ENCODE measurements around the gene RGS3. TPM values are rescaled to one million over a fixed set of nuclear protein-coding genes. Genes with fewer than 3 reads are reported as not detected.
A peak's percentile ranks its signal among the peaks of the same experiment; 100 is the strongest.

RGS3 gene
- polyA plus RNA-seq, 1 of the 3 experiments (the other 2 are of a cell fraction): 50.6 TPM

DNA sequence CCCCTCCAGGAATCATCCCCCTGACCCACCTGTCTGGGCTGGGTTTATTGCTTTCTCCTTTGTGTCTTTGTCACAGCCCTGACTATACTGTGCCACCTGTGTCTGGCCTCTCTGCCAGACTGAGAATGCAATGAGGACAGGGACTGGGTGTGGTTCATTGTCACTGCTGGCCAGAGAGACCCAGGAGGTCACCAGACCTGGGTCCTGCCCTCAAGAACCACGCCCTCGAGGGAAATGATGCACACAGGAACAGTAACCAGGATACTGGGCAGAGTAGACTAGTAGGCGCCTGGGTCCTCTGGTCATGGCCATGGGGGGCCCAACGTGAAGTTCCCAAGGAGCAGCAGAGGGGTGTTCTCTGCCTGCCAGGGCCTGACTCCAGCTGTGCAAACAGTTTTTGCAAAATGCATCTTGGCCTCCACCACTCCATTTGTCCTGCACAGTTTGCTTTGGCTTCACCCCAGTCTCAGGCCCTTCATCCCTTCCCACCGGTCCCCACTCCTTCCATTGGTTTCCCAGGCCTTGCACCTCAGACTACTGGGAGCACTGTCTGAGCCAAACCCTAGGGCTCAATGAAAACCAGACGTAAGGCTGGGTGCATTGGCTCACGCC, 17.8 kb downstream of the RGS3 start:
- CTCF ChIA-PET: interaction anchor here (1.3 kb wide), 1 partner anchor 106 kb away, joined by 3 read pairs; no protein-coding TSS in a partner anchor
- no peak overlapping the region for H3K4me3 ChIP-seq (ENCODE audit: low read depth in 2 of 2, low read length in 1 of 2)
- no peak overlapping the region for H3K9ac ChIP-seq
- no peaks in the 10 kb centered on the region for H3K9me3 ChIP-seq
- no peaks in the 10 kb centered on the region for H4K20me1 ChIP-seq (ENCODE audit: insufficient read depth)
- no peaks in the 10 kb centered on the region for H3K79me2 ChIP-seq (ENCODE audit: insufficient read depth)
- no peaks in the 10 kb centered on the region for H3K36me3 ChIP-seq (replicated peaks in 1 of 2; ENCODE audit: control insufficient read depth in 1 of 2, insufficient read depth in 2 of 2, low read length in 1 of 2)
- H3K27me3 ChIP-seq (ENCODE audit: insufficient read depth): no peaks in the 10 kb centered on the region
- no peaks in the 10 kb centered on the region for H3K9me2 ChIP-seq
- 97% methylated on average over 3 of the region's 7 CpGs for WGBS (ENCODE audit: low lambda C conversion rate)
- TF ChIP-seq RXRA (IDR thresholded peaks at IDR 0.05; ENCODE audit: borderline replicate concordance, low read depth) (no peak), FOXJ3 (CRISPR knock-in tag; IDR thresholded peaks at IDR 0.05) (no peak), EP300 (IDR thresholded peaks at IDR 0.05; ENCODE audit: borderline replicate concordance in 1 of 2, low read depth in 1 of 2, low read length in 1 of 2) (no peak)
- TF ChIP-seq, protein P1, sequence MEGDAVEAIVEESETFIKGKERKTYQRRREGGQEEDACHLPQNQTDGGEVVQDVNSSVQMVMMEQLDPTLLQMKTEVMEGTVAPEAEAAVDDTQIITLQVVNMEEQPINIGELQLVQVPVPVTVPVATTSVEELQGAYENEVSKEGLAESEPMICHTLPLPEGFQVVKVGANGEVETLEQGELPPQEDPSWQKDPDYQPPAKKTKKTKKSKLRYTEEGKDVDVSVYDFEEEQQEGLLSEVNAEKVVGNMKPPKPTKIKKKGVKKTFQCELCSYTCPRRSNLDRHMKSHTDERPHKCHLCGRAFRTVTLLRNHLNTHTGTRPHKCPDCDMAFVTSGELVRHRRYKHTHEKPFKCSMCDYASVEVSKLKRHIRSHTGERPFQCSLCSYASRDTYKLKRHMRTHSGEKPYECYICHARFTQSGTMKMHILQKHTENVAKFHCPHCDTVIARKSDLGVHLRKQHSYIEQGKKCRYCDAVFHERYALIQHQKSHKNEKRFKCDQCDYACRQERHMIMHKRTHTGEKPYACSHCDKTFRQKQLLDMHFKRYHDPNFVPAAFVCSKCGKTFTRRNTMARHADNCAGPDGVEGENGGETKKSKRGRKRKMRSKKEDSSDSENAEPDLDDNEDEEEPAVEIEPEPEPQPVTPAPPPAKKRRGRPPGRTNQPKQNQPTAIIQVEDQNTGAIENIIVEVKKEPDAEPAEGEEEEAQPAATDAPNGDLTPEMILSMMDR (IDR thresholded peaks at IDR 0.05): no peak
- DNase-seq: no peak
- H3K27ac ChIP-seq (ENCODE audit: low read depth in 2 of 2, low read length in 1 of 2): no peak overlapping the region
- H2AFZ ChIP-seq (ENCODE audit: low read depth): no peak overlapping the region
- no peak overlapping the region for H3K4me2 ChIP-seq
- H3F3A ChIP-seq (replicated peaks; ENCODE audit: insufficient read depth): no peaks in the 10 kb centered on the region
- peaks cover 14 to 27% of the 10 kb centered on the region in 2 experiments; a peak in 3 of 4 replicates for H3K4me1 ChIP-seq (ENCODE audit: control insufficient read depth in 1 of 2, insufficient read depth in 2 of 2, low read depth in 1 of 2, low read length in 1 of 2)
- POLR2A ChIA-PET: no interaction called here

- Histone ChIP-seq H3K79me2 (ENCODE audit: insufficient read depth) (no peaks in the 10 kb centered on the region), H3K4me1 (ENCODE audit: control insufficient read depth in 1 of 2, insufficient read depth in 2 of 2, low read depth in 1 of 2, low read length in 1 of 2) (peaks cover 14 to 23% of the 10 kb centered on the region in 2 experiments; a peak in 3 of 4 replicates), H3K27me3 (ENCODE audit: insufficient read depth) (no peaks in the 10 kb centered on the region), H3K9ac (no peak overlapping the region), H3K9me3 (no peaks in the 10 kb centered on the region), H4K20me1 (ENCODE audit: insufficient read depth) (no peaks in the 10 kb centered on the region), H3F3A (replicated peaks; ENCODE audit: insufficient read depth) (no peaks in the 10 kb centered on the region), H3K4me2 (no peak overlapping the region), H3K36me3 (replicated peaks in 1 of 2; ENCODE audit: control insufficient read depth in 1 of 2, insufficient read depth in 2 of 2, low read length in 1 of 2) (no peaks in the 10 kb centered on the region), H3K9me2 (no peaks in the 10 kb centered on the region), H2AFZ (ENCODE audit: low read depth) (no peak overlapping the region), H3K4me3 (ENCODE audit: low read depth in 2 of 2, low read length in 1 of 2) (no peak overlapping the region), H3K27ac (ENCODE audit: low read depth in 2 of 2, low read length in 1 of 2) (no peak overlapping the region)
- ChIA-PET CTCF (no interaction called here), POLR2A (no interaction called here)
- TF ChIP-seq EZH2phosphoT487 (IDR thresholded peaks at IDR 0.05; ENCODE audit: borderline replicate concordance, low read depth): no peak
- no peak for DNase-seq
- 94% methylated on average over 5 of the region's 10 CpGs for whole genome bisulfite sequencing (ENCODE audit: low lambda C conversion rate)
Observed at GRCh38 chr9:113482341-113482740, 18.8 kb downstream of the RGS3 start.

GRCh38 chr9:113482991-113483675, 19.6 kb downstream of the RGS3 start:
- ChIA-PET POLR2A (no interaction called here), CTCF (interaction anchor here (1.0 to 3.0 kb wide), 5 partner anchors 11 to 175 kb away, joined by 3 to 13 read pairs (median 4); no protein-coding TSS in a partner anchor)
- Histone ChIP-seq H4K20me1 (ENCODE audit: insufficient read depth) (no peaks in the 10 kb centered on the region), H3K9me2 (no peaks in the 10 kb centered on the region), H3K4me2 (no peak overlapping the region), H3K36me3 (replicated peaks in 1 of 2; ENCODE audit: control insufficient read depth in 1 of 2, insufficient read depth in 2 of 2, low read length in 1 of 2) (no peaks in the 10 kb centered on the region), H2AFZ (ENCODE audit: low read depth) (no peak overlapping the region), H3F3A (replicated peaks; ENCODE audit: insufficient read depth) (no peaks in the 10 kb centered on the region), H3K27me3 (ENCODE audit: insufficient read depth) (no peaks in the 10 kb centered on the region), H3K9ac (no peak overlapping the region), H3K4me1 (ENCODE audit: control insufficient read depth in 1 of 2, insufficient read depth in 2 of 2, low read depth in 1 of 2, low read length in 1 of 2) (peaks cover 14 to 23% of the 10 kb centered on the region in 2 experiments; a peak in 3 of 4 replicates), H3K27ac (ENCODE audit: low read depth in 2 of 2, low read length in 1 of 2) (peak overlapping the region in 1 of 2 experiments; percentile 84; a peak in 2 of 4 replicates), H3K79me2 (ENCODE audit: insufficient read depth) (no peaks in the 10 kb centered on the region), H3K4me3 (ENCODE audit: low read depth in 2 of 2, low read length in 1 of 2) (no peak overlapping the region), H3K9me3 (no peaks in the 10 kb centered on the region)
- 94% methylated on average over 3 of the region's 6 CpGs for whole genome bisulfite sequencing (ENCODE audit: low lambda C conversion rate)
- no peak for DNase-seq
- TF ChIP-seq NRF1 (IDR thresholded peaks at IDR 0.05; ENCODE audit: low read depth, low read length) (no peak), RXRA (IDR thresholded peaks at IDR 0.05; ENCODE audit: borderline replicate concordance, low read depth) (no peak), TAF1 (IDR thresholded peaks at IDR 0.05; ENCODE audit: borderline replicate concordance, low read depth, low read length) (no peak), GABPA (IDR thresholded peaks at IDR 0.05; ENCODE audit: low read depth) (no peak), USF2 (IDR thresholded peaks at IDR 0.05; ENCODE audit: borderline replicate concordance, low read depth, low read length) (no peak), ELF1 (IDR thresholded peaks at IDR 0.05) (no peak), MEF2A (IDR thresholded peaks at IDR 0.05; ENCODE audit: borderline replicate concordance, low read depth) (no peak)
- TF ChIP-seq, protein P2, sequence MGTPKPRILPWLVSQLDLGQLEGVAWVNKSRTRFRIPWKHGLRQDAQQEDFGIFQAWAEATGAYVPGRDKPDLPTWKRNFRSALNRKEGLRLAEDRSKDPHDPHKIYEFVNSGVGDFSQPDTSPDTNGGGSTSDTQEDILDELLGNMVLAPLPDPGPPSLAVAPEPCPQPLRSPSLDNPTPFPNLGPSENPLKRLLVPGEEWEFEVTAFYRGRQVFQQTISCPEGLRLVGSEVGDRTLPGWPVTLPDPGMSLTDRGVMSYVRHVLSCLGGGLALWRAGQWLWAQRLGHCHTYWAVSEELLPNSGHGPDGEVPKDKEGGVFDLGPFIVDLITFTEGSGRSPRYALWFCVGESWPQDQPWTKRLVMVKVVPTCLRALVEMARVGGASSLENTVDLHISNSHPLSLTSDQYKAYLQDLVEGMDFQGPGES (IDR thresholded peaks at IDR 0.05; ENCODE audit: low read depth, low read length): no peak
- TF ChIP-seq, protein P3, sequence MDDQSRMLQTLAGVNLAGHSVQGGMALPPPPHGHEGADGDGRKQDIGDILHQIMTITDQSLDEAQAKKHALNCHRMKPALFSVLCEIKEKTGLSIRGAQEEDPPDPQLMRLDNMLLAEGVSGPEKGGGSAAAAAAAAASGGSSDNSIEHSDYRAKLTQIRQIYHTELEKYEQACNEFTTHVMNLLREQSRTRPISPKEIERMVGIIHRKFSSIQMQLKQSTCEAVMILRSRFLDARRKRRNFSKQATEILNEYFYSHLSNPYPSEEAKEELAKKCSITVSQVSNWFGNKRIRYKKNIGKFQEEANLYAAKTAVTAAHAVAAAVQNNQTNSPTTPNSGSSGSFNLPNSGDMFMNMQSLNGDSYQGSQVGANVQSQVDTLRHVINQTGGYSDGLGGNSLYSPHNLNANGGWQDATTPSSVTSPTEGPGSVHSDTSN (IDR thresholded peaks at IDR 0.05): no peak
